ENCODE results near the gene FIS1.

DNA sequence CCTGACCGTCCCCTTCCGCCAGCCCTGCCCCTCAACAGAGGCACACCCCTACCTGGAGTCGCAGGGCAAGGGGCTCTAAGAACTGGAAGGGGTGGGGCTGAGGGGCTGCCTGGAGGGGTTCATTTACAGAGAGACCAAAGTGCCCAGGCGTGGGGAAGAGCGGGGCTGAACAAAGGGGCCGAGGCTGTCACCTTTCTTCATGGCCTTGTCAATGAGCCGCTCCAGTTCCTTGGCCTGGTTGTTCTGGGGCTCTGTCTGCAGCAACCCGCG is 5.0 kb downstream of the FIS1 start:
- no peak for TF ChIP-seq EZH2 (IDR thresholded peaks at IDR 0.05; ENCODE audit: low read depth)
- TF ChIP-seq, protein P1, sequence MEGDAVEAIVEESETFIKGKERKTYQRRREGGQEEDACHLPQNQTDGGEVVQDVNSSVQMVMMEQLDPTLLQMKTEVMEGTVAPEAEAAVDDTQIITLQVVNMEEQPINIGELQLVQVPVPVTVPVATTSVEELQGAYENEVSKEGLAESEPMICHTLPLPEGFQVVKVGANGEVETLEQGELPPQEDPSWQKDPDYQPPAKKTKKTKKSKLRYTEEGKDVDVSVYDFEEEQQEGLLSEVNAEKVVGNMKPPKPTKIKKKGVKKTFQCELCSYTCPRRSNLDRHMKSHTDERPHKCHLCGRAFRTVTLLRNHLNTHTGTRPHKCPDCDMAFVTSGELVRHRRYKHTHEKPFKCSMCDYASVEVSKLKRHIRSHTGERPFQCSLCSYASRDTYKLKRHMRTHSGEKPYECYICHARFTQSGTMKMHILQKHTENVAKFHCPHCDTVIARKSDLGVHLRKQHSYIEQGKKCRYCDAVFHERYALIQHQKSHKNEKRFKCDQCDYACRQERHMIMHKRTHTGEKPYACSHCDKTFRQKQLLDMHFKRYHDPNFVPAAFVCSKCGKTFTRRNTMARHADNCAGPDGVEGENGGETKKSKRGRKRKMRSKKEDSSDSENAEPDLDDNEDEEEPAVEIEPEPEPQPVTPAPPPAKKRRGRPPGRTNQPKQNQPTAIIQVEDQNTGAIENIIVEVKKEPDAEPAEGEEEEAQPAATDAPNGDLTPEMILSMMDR (conservative IDR thresholded peaks at IDR 0.05) = no peak

Data from PC-9 (cell line).